GM19438 (cell line): ENCODE measurements around the gene CBX2.
A peak's percentile ranks its signal among the peaks of the same experiment; 100 is the strongest.

Source experiments
- ATAC-seq: cut with Tn5 transposase; IDR thresholded peaks from one replicate; pipeline ENCODE4 v1.9.1; 2021; ENCODE audit warnings: low read depth; ENCODE audit not compliant: unreplicated experiment

Gene CBX2

DNA sequence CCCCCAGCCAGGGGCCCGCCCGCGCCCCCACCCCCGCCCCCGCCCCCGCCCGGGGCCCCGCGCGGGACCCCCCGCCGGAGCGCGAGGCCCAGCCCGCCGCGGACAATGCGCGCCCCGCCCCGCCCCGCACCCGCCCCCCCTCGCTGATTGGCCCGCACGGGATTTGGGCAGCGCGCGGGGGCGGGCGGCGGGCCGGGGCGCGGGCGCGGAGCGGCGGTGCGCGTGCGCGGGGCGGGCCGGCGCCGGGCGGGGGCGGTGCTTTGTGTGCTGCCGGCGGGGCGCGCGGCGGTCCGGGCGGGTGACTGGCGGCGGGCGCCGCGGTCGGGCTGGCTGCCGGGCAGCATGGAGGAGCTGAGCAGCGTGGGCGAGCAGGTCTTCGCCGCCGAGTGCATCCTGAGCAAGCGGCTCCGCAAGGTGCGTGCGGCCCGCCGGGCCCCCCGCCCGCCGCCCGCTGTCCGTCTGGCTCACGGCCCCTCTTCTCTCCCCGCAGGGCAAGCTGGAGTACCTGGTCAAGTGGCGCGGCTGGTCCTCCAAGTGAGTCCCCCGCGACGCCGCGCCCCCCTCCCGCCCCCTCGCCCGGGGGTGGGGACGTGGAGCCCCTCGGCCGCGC lies at the start of gene CBX2:
Gene CBX2 (plus strand): TSS at position 255 of the 610 bp plus-strand sequence. CDS start 88 bp downstream, at position 343.
- ATAC-seq, result peak; percentile 64

DNA sequence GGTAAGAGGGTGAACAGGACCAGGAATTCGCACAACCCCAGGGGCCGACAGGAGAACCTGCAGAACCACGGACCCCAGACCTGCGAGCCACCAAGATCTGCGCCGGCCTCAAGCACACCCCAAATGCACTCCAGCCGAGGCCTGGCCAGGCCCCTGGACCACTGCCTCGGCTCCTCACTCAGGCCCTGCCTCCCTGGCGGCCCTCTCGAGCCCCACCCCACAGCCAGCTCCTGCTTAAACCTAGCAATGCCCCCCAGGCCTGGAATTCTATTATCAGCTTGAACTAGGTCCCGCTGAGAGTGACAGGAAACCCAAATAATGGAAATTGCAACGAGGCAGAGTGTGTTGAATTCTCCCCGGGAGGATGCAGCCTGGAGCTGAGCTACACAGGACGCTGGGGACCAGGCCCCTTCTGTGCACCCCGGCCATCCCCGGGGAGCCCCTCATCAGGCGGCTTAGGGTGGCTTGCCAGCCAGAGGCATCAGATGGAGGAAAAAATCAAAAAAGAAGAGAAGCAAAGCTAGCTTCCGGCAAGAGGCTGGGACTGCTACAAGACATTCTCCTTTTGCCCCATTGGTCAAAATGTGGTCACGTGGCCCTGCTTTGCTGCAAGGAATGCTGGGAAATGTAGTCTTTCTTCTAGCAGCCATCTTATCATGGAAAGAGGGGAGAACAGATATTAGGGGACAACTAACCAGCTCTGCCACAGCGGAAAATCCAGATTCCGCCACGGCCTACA lies 49.6 kb upstream of the CBX2 start:
- no peak for ATAC-seq

DNA sequence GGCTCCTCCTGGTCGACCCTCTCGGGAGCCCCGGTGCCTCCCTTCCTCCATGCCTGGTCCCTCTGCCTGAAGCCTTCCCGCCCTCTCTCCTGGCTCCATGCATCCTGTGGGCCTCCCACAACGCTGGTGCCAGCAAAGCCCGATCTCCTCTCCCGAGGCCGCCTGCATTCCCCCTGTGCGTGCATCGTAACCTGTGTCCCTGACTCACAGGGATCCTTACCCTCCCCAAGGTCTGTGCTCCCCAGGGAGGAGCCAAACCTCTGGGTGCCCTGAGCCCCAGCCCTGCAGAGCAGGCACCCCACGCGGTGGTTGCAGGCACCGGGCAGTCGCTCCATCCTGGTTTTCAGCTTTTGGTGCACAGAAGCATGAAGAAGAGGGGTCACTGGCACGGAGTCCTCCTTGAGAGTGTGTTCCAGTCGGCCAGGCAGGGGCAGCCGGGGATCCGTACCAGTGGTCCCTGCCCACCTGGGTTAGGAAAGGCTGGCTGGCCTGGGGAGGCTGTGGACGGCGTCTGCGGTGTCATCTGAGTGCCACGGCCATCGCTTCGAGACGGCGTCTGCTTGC lies 49.0 kb upstream of the CBX2 start:
- ATAC-seq, result no peak

DNA sequence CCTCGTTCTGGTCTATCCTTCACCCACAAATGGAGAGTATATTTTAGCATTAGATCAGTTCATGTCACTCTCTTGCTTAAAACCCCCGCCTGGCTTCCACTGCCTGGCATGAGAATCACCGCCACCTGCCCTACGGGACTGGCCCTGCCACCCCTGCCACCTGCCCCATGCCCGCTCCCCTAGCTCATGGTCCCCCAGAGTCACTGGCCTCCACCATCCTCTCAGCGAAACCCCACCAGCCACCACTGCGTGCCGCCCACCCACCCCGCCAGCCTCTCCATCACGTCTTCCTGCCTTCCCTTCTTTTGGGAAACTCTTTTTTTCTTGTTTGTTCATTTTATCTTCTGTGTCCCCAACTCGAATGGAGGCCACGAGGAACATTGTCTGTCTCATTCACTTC lies 48.2 kb upstream of the CBX2 start:
- no peak for ATAC-seq

DNA sequence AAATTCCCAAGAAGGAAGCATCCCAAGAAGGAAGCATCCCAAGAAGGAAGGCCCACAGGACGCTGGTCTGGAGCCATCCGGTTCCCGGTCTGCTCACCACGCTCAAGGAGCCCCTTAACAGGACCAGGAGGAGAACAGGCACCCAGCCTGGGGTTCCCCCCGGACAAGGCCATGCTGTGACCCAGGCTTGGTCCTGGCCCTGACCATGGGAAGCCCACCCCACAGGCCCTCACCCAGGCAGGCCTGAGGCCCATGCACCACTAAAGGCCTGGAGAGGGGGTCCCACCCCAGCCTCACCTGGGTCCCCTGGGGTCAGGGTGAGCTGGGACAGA lies 47.5 kb upstream of the CBX2 start:
- no peak for ATAC-seq

DNA sequence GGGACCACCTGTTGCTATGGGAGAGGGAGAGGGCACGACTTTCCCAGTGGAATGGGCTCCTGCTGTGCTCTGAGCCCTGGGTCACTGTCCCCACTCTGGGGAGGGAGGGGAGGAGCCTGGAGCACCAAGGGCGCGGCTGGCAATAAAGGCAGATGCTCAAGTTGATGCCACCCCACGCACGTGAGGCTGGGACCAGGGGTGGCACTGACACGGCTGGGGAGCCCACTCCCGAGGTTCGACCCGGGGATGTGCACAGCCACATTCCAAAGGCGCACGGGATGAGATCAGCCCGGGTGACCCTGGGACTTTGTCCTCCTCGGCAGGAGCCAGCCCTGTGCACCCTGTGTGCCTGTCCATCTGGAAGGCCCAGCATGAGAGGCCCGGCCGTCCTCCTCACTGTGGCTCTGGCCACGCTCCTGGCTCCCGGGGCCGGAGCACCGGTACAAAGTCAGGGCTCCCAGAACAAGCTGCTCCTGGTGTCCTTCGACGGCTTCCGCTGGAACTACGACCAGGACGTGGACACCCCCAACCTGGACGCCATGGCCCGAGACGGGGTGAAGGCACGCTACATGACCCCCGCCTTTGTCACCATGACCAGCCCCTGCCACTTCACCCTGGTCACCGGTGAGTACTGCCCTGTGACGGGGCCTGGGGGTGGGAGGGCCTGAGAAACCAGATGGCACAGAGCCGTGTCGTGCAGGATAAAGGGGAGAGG lies 47.0 kb upstream of the CBX2 start, which contains the start of gene ENPP7:
Gene ENPP7 (plus strand): TSS at position 175 of the 715 bp plus-strand sequence. CDS start 197 bp downstream, at position 372.
- no peak for ATAC-seq

DNA sequence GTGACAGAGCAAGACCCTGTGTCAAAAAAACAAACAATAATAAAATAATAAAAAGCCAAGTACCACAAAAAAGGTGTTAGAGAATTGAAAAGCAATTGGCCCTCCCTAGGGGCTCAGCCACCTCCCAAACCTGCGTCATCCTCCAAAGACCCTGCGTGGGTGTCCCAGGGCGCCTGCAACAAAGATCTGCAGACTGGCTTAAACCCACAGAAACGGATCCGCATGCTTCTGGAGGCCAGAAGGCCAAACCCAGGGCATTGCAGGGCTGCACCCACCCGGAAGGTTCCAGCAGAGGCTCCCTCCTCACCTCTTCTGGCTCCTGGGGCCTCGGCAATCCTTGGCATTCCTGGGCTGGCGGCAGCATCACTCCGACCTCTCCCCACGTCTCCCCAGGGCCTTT lies 45.7 kb upstream of the CBX2 start:
- no peak for ATAC-seq

DNA sequence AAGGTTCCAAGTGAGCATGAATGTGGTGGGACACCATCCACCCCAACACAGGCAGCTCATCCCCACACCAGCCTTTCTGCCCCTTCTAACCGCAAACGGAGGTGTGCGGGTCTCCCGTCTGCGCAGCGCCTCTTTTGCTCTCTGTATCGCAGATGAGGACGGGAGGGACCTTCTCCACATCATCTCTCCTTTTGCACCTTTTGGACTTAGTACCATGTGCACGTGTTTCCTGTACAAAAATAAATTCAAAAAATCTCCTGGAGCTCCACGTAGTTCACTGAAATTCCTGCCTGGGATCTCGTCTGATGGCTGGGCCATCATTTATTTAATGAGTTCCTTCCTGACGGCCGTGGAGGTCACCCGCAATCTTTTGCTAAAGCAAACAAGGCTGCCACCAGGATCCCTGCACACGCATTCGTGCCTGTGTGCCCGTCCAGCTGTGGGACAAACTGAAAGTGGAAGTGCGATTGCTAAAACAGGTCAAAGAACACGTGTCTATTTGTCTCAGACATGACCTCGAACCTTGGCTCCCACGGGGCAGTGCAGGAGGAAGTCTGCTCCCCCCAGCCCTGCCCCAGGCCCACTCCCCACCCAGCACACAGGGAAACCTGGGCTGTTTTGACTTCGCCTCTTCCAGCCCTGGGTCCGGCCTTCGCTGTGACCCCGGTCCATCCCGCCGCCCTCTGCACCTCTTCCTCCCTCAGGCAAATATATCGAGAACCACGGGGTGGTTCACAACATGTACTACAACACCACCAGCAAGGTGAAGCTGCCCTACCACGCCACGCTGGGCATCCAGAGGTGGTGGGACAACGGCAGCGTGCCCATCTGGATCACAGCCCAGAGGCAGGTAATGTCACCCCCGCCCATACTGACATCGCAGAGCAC lies 44.9 kb upstream of the CBX2 start:
- ATAC-seq, result no peak

DNA sequence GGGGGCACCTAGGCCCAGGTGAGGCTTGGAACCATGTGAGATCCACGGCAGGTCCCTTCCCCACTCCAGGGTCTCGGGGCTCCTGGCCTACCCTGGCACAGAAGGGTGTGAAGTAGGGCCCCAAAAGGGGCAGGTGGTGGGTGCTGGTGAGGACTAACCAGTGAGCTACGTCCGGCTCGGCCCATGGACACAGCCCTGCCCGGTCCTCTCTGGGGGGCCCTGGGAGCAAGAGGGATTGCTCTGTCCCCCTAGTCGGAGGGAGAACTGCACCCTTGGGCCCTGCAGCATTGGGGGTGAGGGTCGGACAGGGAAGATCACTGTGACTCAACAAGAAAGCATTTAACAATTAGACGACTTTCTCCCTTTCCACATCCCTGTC lies 44.3 kb upstream of the CBX2 start:
- ATAC-seq, result no peak

DNA sequence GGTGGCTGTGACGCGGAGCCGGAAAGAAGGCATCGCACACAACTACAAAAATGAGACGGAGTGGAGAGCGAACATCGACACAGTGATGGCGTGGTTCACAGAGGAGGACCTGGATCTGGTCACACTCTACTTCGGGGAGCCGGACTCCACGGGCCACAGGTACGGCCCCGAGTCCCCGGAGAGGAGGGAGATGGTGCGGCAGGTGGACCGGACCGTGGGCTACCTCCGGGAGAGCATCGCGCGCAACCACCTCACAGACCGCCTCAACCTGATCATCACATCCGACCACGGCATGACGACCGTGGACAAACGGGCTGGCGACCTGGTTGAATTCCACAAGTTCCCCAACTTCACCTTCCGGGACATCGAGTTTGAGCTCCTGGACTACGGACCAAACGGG lies 42.9 kb upstream of the CBX2 start:
- ATAC-seq, result no peak

DNA sequence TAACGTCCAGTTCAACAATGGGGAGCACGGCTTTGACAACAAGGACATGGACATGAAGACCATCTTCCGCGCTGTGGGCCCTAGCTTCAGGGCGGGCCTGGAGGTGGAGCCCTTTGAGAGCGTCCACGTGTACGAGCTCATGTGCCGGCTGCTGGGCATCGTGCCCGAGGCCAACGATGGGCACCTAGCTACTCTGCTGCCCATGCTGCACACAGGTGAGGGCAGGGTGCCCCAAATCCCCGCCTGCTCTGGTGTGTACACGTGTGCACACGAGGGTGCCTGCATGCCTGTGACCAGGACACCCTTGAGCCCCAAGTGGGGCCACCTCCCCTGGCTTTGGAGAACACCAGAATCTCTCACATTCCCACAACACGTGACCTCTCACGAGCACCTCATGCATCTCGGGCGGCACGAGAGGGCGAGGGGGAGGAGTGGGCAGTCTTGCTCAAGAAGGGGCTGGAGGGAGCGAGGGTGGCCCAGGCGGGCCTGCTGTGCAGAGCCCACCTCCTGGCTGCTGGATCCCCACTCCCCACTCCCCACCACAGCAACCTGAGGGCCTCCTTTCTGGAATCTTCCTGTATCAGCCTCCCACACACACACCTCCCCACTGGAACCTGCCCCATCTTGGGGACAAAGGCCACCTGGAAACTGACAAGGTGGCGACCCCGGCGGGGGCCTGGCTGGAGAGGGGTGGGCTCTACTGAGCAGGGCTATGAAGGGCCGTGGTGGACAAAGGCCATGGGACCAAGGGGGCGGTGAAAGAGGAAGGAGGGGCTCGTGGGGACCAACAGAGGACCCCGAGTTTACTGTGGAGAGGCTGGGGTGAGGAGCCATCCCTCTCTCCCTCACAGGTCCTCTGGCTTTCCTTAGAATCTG lies 40.7 kb upstream of the CBX2 start:
- ATAC-seq, result no peak

DNA sequence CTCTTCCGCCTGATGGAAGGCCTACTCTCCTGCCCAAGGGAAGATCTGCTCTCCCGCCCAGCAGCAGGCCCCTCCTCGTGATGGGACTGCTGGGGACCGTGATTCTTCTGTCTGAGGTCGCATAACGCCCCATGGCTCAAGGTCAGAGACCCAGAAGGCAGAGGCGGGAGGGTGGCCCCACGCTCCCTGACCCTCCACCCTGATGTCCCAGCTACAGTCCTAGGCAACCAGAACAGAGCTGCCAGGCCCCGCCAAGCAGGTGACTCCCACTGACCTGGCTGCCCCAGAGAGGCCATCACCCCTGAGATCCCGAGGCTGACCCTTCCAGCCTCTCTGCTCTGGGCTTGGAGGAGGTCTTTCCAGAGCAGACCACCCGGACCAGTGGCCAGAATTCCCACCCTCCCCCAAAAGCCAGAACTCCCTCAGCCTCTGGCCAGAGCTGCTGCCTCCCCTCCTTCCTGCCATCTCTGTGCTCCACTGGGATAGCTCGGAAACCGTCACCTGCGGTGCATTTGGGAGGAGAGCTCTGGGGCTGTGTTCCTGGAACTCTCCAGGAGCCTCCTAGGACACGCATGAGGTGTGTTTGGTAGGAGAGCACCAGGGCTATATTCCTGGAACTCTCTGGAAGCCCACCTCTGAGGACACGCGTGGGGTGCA lies 39.9 kb upstream of the CBX2 start:
- no peak for ATAC-seq

DNA sequence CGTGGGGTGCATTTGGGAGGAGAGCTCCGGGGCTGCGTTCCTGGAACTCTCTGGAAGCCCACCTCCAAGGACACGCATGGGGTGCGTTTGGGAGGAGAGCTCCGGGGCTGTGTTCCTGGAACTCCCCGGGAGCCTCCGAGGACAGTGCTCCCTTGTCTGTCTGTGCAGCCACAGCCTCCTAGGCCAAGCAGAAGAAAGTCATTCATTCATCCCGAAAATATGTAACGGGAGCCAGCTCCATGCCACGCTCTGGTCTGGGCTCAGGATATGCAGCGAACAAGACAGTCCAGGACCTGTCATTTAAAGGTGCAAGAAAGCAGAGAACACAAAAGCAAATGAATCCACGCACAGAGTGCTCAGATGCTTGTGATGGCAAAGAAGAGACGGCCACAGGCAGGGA lies 39.3 kb upstream of the CBX2 start:
- no peak for ATAC-seq

DNA sequence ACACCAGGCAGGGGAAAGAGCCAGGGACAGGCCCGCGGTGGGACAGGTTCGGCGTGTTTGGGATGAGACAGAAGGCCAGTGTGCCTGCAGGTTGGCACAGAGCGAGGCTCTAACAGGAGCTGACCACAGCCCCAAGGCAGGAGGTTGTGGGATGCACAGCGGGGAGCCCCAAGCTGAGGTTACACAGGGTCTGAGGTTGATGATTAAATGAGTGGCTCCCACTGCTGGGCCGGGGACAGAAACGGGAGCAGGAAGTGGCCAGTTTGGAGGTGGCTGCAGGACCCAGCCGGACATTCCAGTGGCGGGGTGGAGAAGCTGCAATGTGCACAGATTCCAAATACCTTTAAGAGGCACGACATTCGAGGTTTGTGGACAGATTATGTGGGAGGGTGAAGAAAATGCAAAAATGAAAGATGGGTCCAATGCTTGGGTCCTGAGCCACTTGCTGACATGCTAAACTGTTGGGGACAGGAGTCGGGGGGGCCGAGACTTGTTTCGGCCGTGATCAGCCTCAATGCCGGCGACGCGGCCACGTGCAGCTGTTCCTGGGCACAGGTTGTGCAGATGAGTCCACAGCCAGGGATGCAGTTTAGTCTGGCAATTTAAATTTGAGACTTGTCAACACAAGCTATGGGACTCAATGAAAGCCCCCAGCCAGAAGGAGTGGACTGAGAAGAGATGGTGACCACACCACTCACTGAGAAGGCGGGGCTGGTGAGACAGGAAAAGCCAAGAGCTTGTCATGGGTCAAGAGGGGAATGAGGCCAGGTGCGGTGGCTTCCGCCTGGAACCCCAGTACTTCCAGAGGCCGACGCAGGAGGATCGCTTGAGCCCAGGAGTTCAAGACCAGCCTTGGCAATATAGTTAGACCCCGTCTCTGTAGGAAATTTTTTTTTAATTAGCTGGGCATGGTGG lies 38.5 kb upstream of the CBX2 start:
- no peak for ATAC-seq

DNA sequence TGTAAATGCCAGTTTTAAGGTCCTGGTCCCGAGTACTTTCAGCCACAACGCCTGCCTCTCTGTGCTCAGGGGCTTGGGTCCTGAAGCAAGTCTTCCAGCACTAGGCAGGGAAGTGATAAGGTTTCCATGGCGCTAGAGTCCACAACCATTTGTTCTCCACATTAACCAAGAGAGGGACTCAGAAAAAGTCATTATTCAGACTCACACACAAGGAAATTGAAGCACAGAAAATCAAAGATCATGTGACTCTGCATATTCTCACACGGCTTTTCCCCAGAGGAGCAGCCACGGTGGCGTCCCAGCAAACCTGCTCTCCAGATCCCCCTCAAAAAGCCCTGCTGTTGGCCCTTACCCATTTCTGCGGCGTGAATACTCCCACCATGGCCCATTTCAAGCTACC lies 37.5 kb upstream of the CBX2 start:
- ATAC-seq, result no peak

DNA sequence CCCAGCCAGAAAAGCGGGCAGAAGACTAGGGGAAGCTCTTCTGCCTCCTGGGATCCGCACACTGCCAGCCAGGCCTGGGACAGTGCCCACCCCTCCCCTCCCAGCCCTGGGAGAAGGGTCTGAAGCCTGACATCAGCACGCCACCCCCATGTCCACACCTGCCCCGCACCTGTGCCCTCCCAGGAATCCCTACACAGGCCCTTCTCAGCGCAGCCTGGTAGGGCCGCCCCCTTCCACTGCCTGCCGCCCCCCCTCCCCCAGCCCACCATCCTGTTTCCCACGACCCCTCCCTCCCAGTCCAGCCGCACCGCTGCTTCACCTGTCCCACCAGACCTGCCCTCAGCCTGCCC lies 36.6 kb upstream of the CBX2 start:
- no peak for ATAC-seq

DNA sequence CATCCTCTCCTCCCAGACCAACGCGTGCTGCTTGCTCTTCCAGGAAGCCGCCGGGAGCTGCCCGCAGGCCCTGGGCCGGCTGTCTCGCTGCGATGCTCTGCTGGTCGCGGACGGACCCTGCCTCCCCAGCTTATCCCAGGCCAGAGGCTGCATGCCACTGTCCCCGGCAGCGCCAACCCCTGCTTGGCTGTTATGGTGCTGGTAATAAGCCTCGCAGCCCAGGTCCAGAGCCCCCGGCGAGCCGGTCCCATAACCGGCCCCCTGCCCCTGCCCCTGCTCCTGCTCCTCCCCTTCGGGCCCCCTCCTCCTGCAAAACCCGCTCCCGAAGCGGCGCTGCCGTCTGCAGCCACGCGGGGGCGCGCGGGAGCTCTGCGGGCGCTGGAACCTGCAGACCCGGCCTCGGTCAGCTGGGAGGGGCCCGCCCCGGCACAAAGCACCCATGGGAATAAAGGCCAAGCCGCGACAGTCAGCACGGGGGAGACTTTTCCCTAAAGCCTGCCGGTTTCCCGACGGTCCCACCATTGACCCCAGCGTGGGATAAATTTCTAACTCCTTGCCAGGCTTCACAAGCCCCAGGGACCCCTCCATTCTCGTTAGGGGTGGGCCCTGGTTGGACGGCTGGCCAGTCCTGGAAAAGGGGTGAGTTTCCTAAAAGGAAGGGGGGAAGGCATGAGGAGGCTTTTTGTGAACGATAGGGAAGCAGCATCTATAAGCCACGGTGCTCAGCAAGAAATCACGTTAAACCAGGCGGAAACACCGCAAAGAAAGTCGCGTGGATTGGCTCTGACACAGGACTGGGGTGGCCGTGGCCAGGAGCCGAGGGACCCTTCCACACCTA lies 36.0 kb upstream of the CBX2 start:
- no peak for ATAC-seq
